Thoracic aorta (tissue), 2 donors: ENCODE measurements around the gene EHD4. TPM values are rescaled to one million over a fixed set of nuclear protein-coding genes. Genes with fewer than 3 reads are reported as not detected.

Experiments
- ATAC-seq: fragments of 150-250 bp; one replicate; pipeline ENCODE4 v1.8.0; 2017; ENCODE audit warnings: low read depth; ENCODE audit not compliant: insufficient number of reproducible peaks, low FRiP score
- DNase-seq: peaks from one replicate; pipeline ENCODE4 v3.0.0-alpha.2; 2020; ENCODE audit warnings: low spot score
- H3K27ac ChIP-seq, 2 donors: fragments of 200-600 bp; sonication (generic); 1 replicate in 1 of 2; 2 replicates in 1 of 2; pipeline ENCODE4 v1.5.1; 2016; ENCODE audit warnings: mild to moderate bottlenecking in 2 of 2, moderate library complexity in 2 of 2
- H3K27me3 ChIP-seq: fragments of 200-600 bp; sonication (generic); replicated peaks from 2 replicates; pipeline ENCODE4 v1.6.0; 2016; ENCODE audit warnings: mild to moderate bottlenecking; ENCODE audit not compliant: insufficient read depth
- H3K36me3 ChIP-seq: fragments of 200-600 bp; sonication (generic); one replicate; pipeline ENCODE4 v1.5.1; 2016
- H3K4me1 ChIP-seq, 2 donors: fragments of 200-600 bp; sonication (generic); 1 replicate in 1 of 2; 2 replicates in 1 of 2; pipeline versions ENCODE4 v1.5.1 to v1.6.0; 2016; ENCODE audit warnings: low read depth in 2 of 2, mild to moderate bottlenecking in 1 of 2; ENCODE audit not compliant: control insufficient read depth in 1 of 2
- H3K4me3 ChIP-seq: fragments of 200-600 bp; sonication (generic); 2 replicates; pipeline ENCODE4 v1.5.1; 2016; ENCODE audit warnings: mild to moderate bottlenecking
- H3K9me3 ChIP-seq: fragments of 200-600 bp; sonication (generic); 2 replicates; pipeline ENCODE4 v1.5.1; 2016
- total RNA-seq, 2 donors: library from RNA; depleted of rRNA; stranded (reverse); fragments of >200 nt; gene quantifications; one replicate each; pipeline versions ENCODE4 v1.1.0 to v1.2.3, GENCODE V29; 2016
- TF ChIP-seq, protein P1 (sequence below): fragments of 200-600 bp; sonication (generic); IDR thresholded peaks from one replicate; pipeline ENCODE4 v1.5.1; 2019; ENCODE audit warnings: antibody characterized with exemption

EHD4 gene
- total RNA-seq, 2 donors from 2014 or later = 43.6 to 48.1 TPM

DNA sequence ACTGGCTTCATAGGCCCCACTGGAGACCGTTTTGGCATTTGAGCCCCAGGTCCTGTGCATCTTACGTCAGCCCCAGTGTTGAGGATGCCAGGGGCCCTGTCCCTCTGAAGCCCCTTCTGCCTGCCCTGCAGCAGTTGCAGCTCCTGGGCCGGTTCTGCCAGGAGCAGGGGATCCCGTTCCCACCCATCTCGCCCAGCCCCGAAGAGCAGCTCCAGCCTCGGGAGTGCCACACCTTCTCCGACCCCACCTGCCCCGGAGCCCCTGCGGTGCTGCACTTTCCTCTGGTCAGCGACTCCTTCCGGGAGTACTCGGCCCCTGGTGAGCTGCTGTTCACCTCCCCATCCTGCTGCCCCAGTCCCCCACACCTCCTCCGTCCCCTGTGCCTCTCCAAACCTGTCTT, 125.2 kb downstream of the EHD4 start:
- Histone ChIP-seq H3K4me1 (no peaks in the 10 kb centered on the region), H3K4me3 (no peak overlapping the region), H3K27ac (no peak overlapping the region), H3K27me3 (no peaks in the 10 kb centered on the region), H3K9me3 (no peaks in the 10 kb centered on the region), H3K36me3 (peaks cover 37% of the 10 kb centered on the region)
- DNase-seq (no peak), ATAC-seq (no peak)
- TF ChIP-seq, protein P1, sequence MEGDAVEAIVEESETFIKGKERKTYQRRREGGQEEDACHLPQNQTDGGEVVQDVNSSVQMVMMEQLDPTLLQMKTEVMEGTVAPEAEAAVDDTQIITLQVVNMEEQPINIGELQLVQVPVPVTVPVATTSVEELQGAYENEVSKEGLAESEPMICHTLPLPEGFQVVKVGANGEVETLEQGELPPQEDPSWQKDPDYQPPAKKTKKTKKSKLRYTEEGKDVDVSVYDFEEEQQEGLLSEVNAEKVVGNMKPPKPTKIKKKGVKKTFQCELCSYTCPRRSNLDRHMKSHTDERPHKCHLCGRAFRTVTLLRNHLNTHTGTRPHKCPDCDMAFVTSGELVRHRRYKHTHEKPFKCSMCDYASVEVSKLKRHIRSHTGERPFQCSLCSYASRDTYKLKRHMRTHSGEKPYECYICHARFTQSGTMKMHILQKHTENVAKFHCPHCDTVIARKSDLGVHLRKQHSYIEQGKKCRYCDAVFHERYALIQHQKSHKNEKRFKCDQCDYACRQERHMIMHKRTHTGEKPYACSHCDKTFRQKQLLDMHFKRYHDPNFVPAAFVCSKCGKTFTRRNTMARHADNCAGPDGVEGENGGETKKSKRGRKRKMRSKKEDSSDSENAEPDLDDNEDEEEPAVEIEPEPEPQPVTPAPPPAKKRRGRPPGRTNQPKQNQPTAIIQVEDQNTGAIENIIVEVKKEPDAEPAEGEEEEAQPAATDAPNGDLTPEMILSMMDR = no peak

Other genes starting within 250 kb of the EHD4 start
- gene MAPKBP1, start 198.1 kb downstream of the EHD4 start, total RNA-seq = 10 to 100 TPM; 35.8 to 37.0 TPM
- 10 to 100 TPM in 1 of 2 donors, 1 to 10 TPM in 1; 1.1 to 11.3 TPM for gene JMJD7, start 144.5 kb downstream of the EHD4 start, total RNA-seq
- 1 to 10 TPM; 1.9 to 4.0 TPM for gene PLA2G4B, start 133.7 kb downstream of the EHD4 start, total RNA-seq
- gene SPTBN5, start 78.5 kb downstream of the EHD4 start, total RNA-seq = 1 to 10 TPM; 1.3 to 3.9 TPM
- not detected for gene PLA2G4E, start 48.5 kb upstream of the EHD4 start, total RNA-seq
- not detected for gene PLA2G4D, start 122.0 kb upstream of the EHD4 start, total RNA-seq
- gene PLA2G4F, start 184.1 kb upstream of the EHD4 start, total RNA-seq = under 1 TPM; 0.27 to 0.78 TPM
- 100 to 1,000 TPM in 1 of 2 donors, 10 to 100 TPM in 1; 89.9 to 156 TPM for gene VPS39, start 235.7 kb upstream of the EHD4 start, total RNA-seq